Central memory CD4-positive, alpha-beta T cell (primary cell): ENCODE measurements around the gene BACE1.
"Not testable (repeated sequence)": the region's sequence is repeated elsewhere in the genome, so short reads cannot be mapped to it uniquely, and the experiment has no call there.

Experiments used
- DNase-seq: peaks from one replicate; pipeline ENCODE4 v3.0.0; 2022
- total RNA-seq, 3 experiments: gene quantifications; one replicate each; lab custom pipeline; 2026; lab: John Stamatoyannopoulos, UW

Gene BACE1
- 0.74 to 1.9 (median 1.8) reads per million in 3 experiments for total RNA-seq

GRCh38 chr11:117316197-117316961 lies at the start of gene BACE1:
Gene BACE1 (minus strand): TSS chr11:117316256. CDS start chr11:117315795, 461 bp downstream.
- peak; percentile 13 for DNase-seq

GRCh38 chr11:117361432-117361831 lies 45.4 kb upstream of the BACE1 start:
- DNase-seq, result no peak

- no peak for DNase-seq
Observed at GRCh38 chr11:117356126-117356890, 40.3 kb upstream of the BACE1 start.

GRCh38 chr11:117354550-117354949 lies 38.5 kb upstream of the BACE1 start:
- DNase-seq, result no peak

- DNase-seq, result no peak
Observed at GRCh38 chr11:117345039-117345438, 29.0 kb upstream of the BACE1 start.

- DNase-seq, result no peak
Observed at GRCh38 chr11:117337076-117337475, 21.0 kb upstream of the BACE1 start.

GRCh38 chr11:117335399-117335798 lies 19.3 kb upstream of the BACE1 start:
- no peak for DNase-seq

- DNase-seq, result no peak
Observed at GRCh38 chr11:117334896-117335295, 18.8 kb upstream of the BACE1 start.

GRCh38 chr11:117333917-117334316 lies 17.9 kb upstream of the BACE1 start:
- DNase-seq, result no peak

- DNase-seq, result no peak
Observed at GRCh38 chr11:117332843-117333242, 16.8 kb upstream of the BACE1 start.

- no peak for DNase-seq
Observed at GRCh38 chr11:117328375-117329010, 12.4 kb upstream of the BACE1 start.

- peak; percentile 95 for DNase-seq
Observed at GRCh38 chr11:117327567-117328374, 11.7 kb upstream of the BACE1 start, which contains the start of gene CEP164. Gene CEP164 (plus strand): TSS chr11:117327854. CDS start chr11:117338587, 10,733 bp downstream.

GRCh38 chr11:117327255-117327566 lies 11.2 kb upstream of the BACE1 start:
- not testable (repeated sequence) for DNase-seq

GRCh38 chr11:117319214-117319840 lies 3.3 kb upstream of the BACE1 start:
- DNase-seq, result no peak

GRCh38 chr11:117318738-117319137 lies 2.7 kb upstream of the BACE1 start:
- no peak for DNase-seq

GRCh38 chr11:117315285-117316196 lies 515 bp downstream of the BACE1 start:
- peak; percentile 8 for DNase-seq

- DNase-seq, result no peak
Observed at GRCh38 chr11:117314840-117315239, 1.2 kb downstream of the BACE1 start.

- no peak for DNase-seq
Observed at GRCh38 chr11:117313828-117314768, 2.0 kb downstream of the BACE1 start.

- no peak for DNase-seq
Observed at GRCh38 chr11:117313091-117313490, 3.0 kb downstream of the BACE1 start.

- no peak for DNase-seq
Observed at GRCh38 chr11:117309310-117309709, 6.7 kb downstream of the BACE1 start.
